A549 (cell line): ENCODE results near the gene CDH4. TPM values are rescaled to one million over a fixed set of nuclear protein-coding genes. Genes with fewer than 3 reads are reported as not detected.

Source experiments
- ATAC-seq, 2 experiments: fragments of 200-7000 bp in 1 of 2; fragments of >200 bp in 1 of 2; cut with Nextera tagmentation in 1 of 2; cut with Tn5 transposase in 1 of 2; 3 replicates each; pipeline versions ENCODE4 v1.8.0 to v1.9.1; 2018 to 2020; ENCODE audit warnings: mild to moderate bottlenecking in 1 of 2, moderate library complexity in 1 of 2
- CTCF ChIA-PET: fragments of 300-600 bp; sonication (Branson Sonifier 250); formaldehyde crosslinking; extraction: SDS; loops from one replicate; lab custom pipeline; 2021; ENCODE audit warnings: antibody characterized with exemption, inconsistent platforms; lab: Yijun Ruan, JAX
- POLR2A ChIA-PET: fragments of 350-600 bp; formaldehyde crosslinking; extraction: SDS; loops from one replicate; lab custom pipeline; 2021; ENCODE audit warnings: antibody characterized with exemption, inconsistent platforms; lab: Yijun Ruan, JAX
- DNase-seq, 2 experiments: peaks; one replicate each; pipeline versions ENCODE4 v3.0.0 to v3.0.0-alpha.2; 2011 to 2016; ENCODE audit warnings: low read depth in 1 of 2, low spot score in 1 of 2
- FAIRE-seq: peaks from 2 replicates; lab custom pipeline; 2011; peaks lifted over from hg19 to GRCh38; lab: Jason Lieb, UNC
- H3K27ac ChIP-seq, 2 experiments: fragments of >200 bp; sonication (Bioruptor Twin); formaldehyde crosslinking; 3 replicates each; pipeline ENCODE4 v1.5.1; 2016 to 2017
- H3K4me1 ChIP-seq: fragments of >200 bp; sonication (Bioruptor Twin); formaldehyde crosslinking; 3 replicates; pipeline ENCODE4 v1.6.1; 2016
- H3K4me2 ChIP-seq: fragments of >200 bp; sonication (Bioruptor Twin); formaldehyde crosslinking; 3 replicates; pipeline ENCODE4 v1.6.1; 2016
- H3K4me3 ChIP-seq: fragments of >200 bp; sonication (Bioruptor Twin); formaldehyde crosslinking; 3 replicates; pipeline ENCODE4 v1.5.1; 2016
- H3K9me3 ChIP-seq: fragments of >200 bp; sonication (Bioruptor Twin); formaldehyde crosslinking; 3 replicates; pipeline ENCODE4 v1.6.1; 2016
- CBX2 ChIP-seq: fragments of 200-600 bp; sonication (generic); IDR thresholded peaks from 2 replicates; pipeline ENCODE4 v1.6.1; 2016; ENCODE audit warnings: low read depth, mild to moderate bottlenecking, borderline replicate concordance
- CBX8 ChIP-seq: fragments of 200-600 bp; sonication (generic); IDR thresholded peaks from 2 replicates; pipeline ENCODE4 v1.6.1; 2016
- EHF ChIP-seq: fragments of 250-450 bp; sonication (Bioruptor Pico); IDR thresholded peaks from 2 replicates; pipeline ENCODE4 v1.5.0; 2020; ENCODE audit warnings: mild to moderate bottlenecking
- EP300 ChIP-seq, 2 experiments: fragments of >200 bp; sonication (Bioruptor Twin); formaldehyde crosslinking; IDR thresholded peaks; 2 replicates in 1 of 2; 3 replicates in 1 of 2; pipeline ENCODE4 v1.6.1; 2016 to 2017
- ESRRA ChIP-seq: fragments of 150-350 bp; IDR thresholded peaks from 2 replicates; pipeline ENCODE4 v1.6.1; 2014; ENCODE audit warnings: mild to moderate bottlenecking, low read length, borderline replicate concordance
- FOSL2 ChIP-seq, 2 experiments: fragments of 450-650 bp in 1 of 2; fragments of >200 bp in 1 of 2; sonication (Bioruptor Twin) in 1 of 2; formaldehyde crosslinking; IDR thresholded peaks; 2 replicates each; pipeline versions ENCODE4 v1.5.0 to v1.6.1; 2016 to 2020; ENCODE audit warnings: mild to moderate bottlenecking in 1 of 2, moderate library complexity in 1 of 2
- GATA3 ChIP-seq: IDR thresholded peaks from 2 replicates; pipeline ENCODE4 v1.6.1; 2012; ENCODE audit warnings: borderline replicate concordance
- HEYL ChIP-seq: fragments of 250-450 bp; sonication (Bioruptor Pico); IDR thresholded peaks from 2 replicates; pipeline ENCODE4 v1.8.0; 2021; ENCODE audit warnings: mild to moderate bottlenecking, moderate library complexity
- HOXB13 ChIP-seq: fragments of 250-450 bp; sonication (Bioruptor Pico); IDR thresholded peaks from 2 replicates; pipeline ENCODE4 v1.5.0; 2020; ENCODE audit warnings: low read depth, mild to moderate bottlenecking, moderate library complexity
- JUN ChIP-seq, 2 experiments: fragments of >200 bp; sonication (Bioruptor Twin); formaldehyde crosslinking; IDR thresholded peaks; 2 replicates in 1 of 2; 3 replicates in 1 of 2; pipeline ENCODE4 v1.6.1; 2016 to 2017
- KDM5A ChIP-seq: fragments of 200-600 bp; sonication (generic); IDR thresholded peaks from 2 replicates; pipeline ENCODE4 v1.6.1; 2016; ENCODE audit warnings: antibody characterized with exemption, mild to moderate bottlenecking
- MAFK ChIP-seq: fragments of 450-650 bp; IDR thresholded peaks from 2 replicates; pipeline ENCODE4 v1.6.1; 2014; ENCODE audit not compliant: partially characterized antibody
- MAX ChIP-seq: IDR thresholded peaks from 2 replicates; pipeline ENCODE4 v1.6.1; 2012
- PBX3 ChIP-seq: IDR thresholded peaks from 2 replicates; pipeline ENCODE4 v1.6.1; 2012
- POLR2AphosphoS2 ChIP-seq: conservative IDR thresholded peaks from 2 replicates; pipeline ENCODE4 v1.6.1; 2012; ENCODE audit warnings: low read length, improper control_type of control experiment, inconsistent platforms
- RAD21 ChIP-seq, 2 experiments: fragments of >200 bp in 1 of 2; sonication (Bioruptor Twin) in 1 of 2; formaldehyde crosslinking in 1 of 2; IDR thresholded peaks in 1 of 2; conservative IDR thresholded peaks in 1 of 2; 2 replicates in 1 of 2; 3 replicates in 1 of 2; pipeline ENCODE4 v1.6.1; 2012 to 2018; ENCODE audit warnings: inconsistent platforms in 1 of 2
- RCOR1 ChIP-seq: fragments of 150-350 bp; IDR thresholded peaks from 2 replicates; pipeline ENCODE4 v1.6.1; 2014; ENCODE audit warnings: antibody characterized with exemption, low read length, low read depth
- ZSCAN20 ChIP-seq: fragments of 250-450 bp; sonication (Bioruptor Pico); IDR thresholded peaks from 2 replicates; pipeline ENCODE4 v1.8.0; 2022; ENCODE audit warnings: mild to moderate bottlenecking, moderate library complexity
- WGBS: methylation state at CpG from one replicate; pipeline ENCODE4 v1.1.6; 2017; ENCODE audit errors: missing lambda C conversion rate; 5-methylcytosine and 5-hydroxymethylcytosine counted together
- polyA plus RNA-seq, 4 experiments: library from polyadenylated mRNA; depleted of rRNA in 3 of 4; stranded (reverse); fragments of >200 nt; fragmentation: RNase III in 1 of 4; extraction: RNeasy Plus Mini Kit Qiagen cat#74134 plus additional on column Dnase treatment in 1 of 4; gene quantifications; 2 replicates in 3 of 4; 3 replicates in 1 of 4; pipeline ENCODE4 v1.2.3, GENCODE V29; 2011 to 2017
- TF ChIP-seq, protein P1 (sequence below): fragments of >200 bp; sonication (Bioruptor Twin); formaldehyde crosslinking; IDR thresholded peaks from 3 replicates; pipeline ENCODE4 v1.6.1; 2016
- TF ChIP-seq, protein P2 (sequence below): fragments of >200 bp; sonication (Bioruptor Twin); formaldehyde crosslinking; IDR thresholded peaks from 3 replicates; pipeline ENCODE4 v1.5.1; 2016

CDH4 gene
- polyA plus RNA-seq, 2 of the 4 experiments (the other 2 are of a cell fraction) = 3.4 to 10.3 TPM

- 72% methylated on average over 5 of the region's 9 CpGs for WGBS
- Histone ChIP-seq H3K4me1 (no peaks in the 10 kb centered on the region), H3K4me3 (no peak overlapping the region), H3K4me2 (no peak overlapping the region), H3K27ac (no peak overlapping the region), H3K9me3 (no peaks in the 10 kb centered on the region)
- no peak for FAIRE-seq
- POLR2A ChIA-PET = no interaction called here
- no peak for ATAC-seq
- DNase-seq = no peak
- CTCF ChIA-PET = no interaction called here
- TF ChIP-seq POLR2AphosphoS2 = no peak
- TF ChIP-seq FOSL2 (IDR thresholded peaks at IDR 0.05) = no peak
- TF ChIP-seq FOSL2 (CRISPR knock-in tag; IDR thresholded peaks at IDR 0.05) = no peak
- TF ChIP-seq ZSCAN20 (CRISPR knock-in tag) = no peak
- TF ChIP-seq, protein P1, sequence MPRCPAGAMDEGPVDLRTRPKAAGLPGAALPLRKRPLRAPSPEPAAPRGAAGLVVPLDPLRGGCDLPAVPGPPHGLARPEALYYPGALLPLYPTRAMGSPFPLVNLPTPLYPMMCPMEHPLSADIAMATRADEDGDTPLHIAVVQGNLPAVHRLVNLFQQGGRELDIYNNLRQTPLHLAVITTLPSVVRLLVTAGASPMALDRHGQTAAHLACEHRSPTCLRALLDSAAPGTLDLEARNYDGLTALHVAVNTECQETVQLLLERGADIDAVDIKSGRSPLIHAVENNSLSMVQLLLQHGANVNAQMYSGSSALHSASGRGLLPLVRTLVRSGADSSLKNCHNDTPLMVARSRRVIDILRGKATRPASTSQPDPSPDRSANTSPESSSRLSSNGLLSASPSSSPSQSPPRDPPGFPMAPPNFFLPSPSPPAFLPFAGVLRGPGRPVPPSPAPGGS = no peak
- TF ChIP-seq GATA3 = no peak
- TF ChIP-seq RAD21 (conservative IDR thresholded peaks at IDR 0.05 in 1 of 2, IDR thresholded peaks at IDR 0.05 in 1 of 2) = no peak
- TF ChIP-seq ESRRA = no peak
- TF ChIP-seq, protein P2, sequence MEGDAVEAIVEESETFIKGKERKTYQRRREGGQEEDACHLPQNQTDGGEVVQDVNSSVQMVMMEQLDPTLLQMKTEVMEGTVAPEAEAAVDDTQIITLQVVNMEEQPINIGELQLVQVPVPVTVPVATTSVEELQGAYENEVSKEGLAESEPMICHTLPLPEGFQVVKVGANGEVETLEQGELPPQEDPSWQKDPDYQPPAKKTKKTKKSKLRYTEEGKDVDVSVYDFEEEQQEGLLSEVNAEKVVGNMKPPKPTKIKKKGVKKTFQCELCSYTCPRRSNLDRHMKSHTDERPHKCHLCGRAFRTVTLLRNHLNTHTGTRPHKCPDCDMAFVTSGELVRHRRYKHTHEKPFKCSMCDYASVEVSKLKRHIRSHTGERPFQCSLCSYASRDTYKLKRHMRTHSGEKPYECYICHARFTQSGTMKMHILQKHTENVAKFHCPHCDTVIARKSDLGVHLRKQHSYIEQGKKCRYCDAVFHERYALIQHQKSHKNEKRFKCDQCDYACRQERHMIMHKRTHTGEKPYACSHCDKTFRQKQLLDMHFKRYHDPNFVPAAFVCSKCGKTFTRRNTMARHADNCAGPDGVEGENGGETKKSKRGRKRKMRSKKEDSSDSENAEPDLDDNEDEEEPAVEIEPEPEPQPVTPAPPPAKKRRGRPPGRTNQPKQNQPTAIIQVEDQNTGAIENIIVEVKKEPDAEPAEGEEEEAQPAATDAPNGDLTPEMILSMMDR = no peak
These were observed 443.7 kb downstream of the CDH4 start for GRCh38 chr20:61695741-61696140.

DNA sequence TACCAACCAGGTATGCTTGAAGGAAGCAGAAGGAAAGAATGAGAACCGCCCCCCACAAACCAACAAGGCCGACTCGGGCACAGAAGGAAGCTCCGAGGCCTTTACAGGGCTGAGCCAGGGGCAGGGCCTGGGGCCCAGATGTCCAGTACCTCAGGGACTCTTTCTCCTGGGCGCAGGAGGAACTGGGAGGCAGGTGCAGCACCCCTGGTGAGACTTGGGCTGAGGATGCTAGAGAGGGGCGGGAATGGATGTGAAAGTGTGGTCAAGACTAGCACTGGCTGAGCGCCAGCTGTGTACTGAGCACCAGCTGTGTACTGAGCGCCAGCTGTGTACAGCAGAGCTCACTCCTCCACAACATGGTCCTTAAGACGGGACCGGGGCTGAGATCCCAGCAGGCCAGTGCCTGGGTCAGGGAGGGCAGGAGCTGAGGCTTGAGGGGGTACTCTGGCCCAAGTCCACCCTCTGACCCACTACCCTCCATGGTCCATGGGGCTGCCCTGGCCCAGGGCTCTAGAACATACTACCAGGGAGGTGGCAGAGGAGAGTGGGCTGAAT is 444.2 kb downstream of the CDH4 start:
- CTCF ChIA-PET = no interaction called here
- no peaks in the 10 kb centered on the region for H3K4me1 ChIP-seq
- no peak overlapping the region for H3K27ac ChIP-seq
- H3K4me2 ChIP-seq = no peak overlapping the region
- POLR2A ChIA-PET = no interaction called here
- FAIRE-seq = no peak
- H3K4me3 ChIP-seq = no peak overlapping the region
- TF ChIP-seq CBX8 (no peak), CBX2 (no peak), ZSCAN20 (CRISPR knock-in tag) (no peak), HEYL (CRISPR knock-in tag) (no peak), EP300 (IDR thresholded peaks at IDR 0.05) (no peak), EHF (no peak), JUN (IDR thresholded peaks at IDR 0.05) (no peak)
- WGBS = 66% methylated on average over 9 of the region's 10 CpGs
- H3K9me3 ChIP-seq = no peaks in the 10 kb centered on the region
- ATAC-seq = no peak
- DNase-seq = no peak

DNA sequence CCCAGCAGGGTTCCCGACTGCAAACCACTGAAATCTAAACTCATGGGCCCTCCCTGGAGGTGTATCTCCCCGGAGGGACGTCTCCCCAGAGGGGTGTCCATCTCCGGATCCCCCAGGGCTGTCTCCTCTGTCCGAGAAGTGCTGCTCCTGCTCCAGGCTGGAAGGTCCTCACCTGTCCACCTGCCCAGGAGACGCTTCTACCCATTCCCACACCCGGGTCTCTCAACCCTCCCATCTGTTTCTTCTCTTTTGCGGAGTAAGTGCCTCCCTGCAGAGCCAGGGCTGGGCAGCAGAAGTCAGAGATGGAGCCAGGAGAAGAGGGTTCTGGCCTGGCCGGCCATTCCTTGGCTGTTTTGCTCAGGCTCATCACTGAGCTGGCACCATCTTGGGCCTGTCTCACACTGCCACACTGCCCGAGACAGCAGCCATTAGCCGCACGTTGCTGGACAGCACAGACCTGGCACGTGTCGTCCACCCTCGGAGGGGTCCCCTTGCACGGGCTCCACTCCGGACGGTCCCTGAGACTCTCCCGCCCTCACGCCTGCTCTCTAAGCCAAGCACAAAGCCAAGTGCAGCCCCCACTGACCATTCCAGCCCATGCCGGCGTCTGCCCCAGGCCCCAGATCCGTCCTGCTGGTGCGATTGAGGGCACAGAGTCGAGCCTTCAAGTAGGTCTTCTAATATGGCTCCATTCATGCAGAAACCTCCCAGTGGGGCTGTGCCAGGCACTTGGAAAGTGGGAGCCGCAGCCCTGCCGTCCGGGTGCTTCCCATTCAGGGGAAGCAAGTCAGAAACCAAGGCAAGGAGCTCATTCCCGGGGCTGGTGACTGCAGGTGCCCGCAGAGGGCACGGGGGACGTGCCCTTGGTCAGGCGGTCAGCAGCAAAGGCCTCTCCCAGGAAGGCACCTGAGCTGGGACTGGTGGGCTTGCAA is 445.9 kb downstream of the CDH4 start:
- 79% methylated on average over 33 of the region's 33 CpGs for WGBS
- Histone ChIP-seq H3K4me1 (no peaks in the 10 kb centered on the region), H3K9me3 (no peaks in the 10 kb centered on the region)
- FAIRE-seq (no peak), DNase-seq (no peak)
- POLR2A ChIA-PET = no interaction called here
- TF ChIP-seq HOXB13 (CRISPR knock-in tag) = no peak
- TF ChIP-seq MAX = no peak
- no peak for TF ChIP-seq MAFK
- TF ChIP-seq EHF = no peak
- no peak for TF ChIP-seq PBX3
- no peak for TF ChIP-seq KDM5A
- no peak for TF ChIP-seq RCOR1
- TF ChIP-seq, all 56 proteins: peak for 0
- H3K27ac ChIP-seq = no peak overlapping the region
- H3K4me2 ChIP-seq = no peak overlapping the region
- no peak for ATAC-seq
- CTCF ChIA-PET = no interaction called here
- H3K4me3 ChIP-seq = no peak overlapping the region
